Left cardiac atrium (tissue), 4 donors: ENCODE measurements around the gene SV2B. TPM values are rescaled to one million over a fixed set of nuclear protein-coding genes. Genes with fewer than 3 reads are reported as not detected.

Experiments
- ATAC-seq, 2 donors: fragments of 200-7000 bp; cut with Tn5 transposase; one replicate each; pipeline ENCODE4 v1.9.1; 2020; ENCODE audit warnings: mild to moderate bottlenecking in 2 of 2, moderate library complexity in 2 of 2
- DNase-seq: peaks from one replicate; pipeline ENCODE4 v3.0.0-alpha.2; 2020
- intact Hi-C, 2 donors: fragments of 100-400 bp; cut with DNase I; formaldehyde crosslinking; loops; one replicate each; pipeline versions ENCODE4 v1.14.1 to v1.15.1; 2022 to 2023
- total RNA-seq, 2 donors: library from RNA; stranded (reverse); fragmentation: NEBNext Ultra II Directional; extraction: Animal tissue kit (Norgen Biotek cat#: 25700); gene quantifications; one replicate each; pipeline ENCODE4 v1.2.1, GENCODE V29; 2021
- donor health status: DM: no; HTN: yes; CAD: no.
- donor health status: DM: no; HTN: yes; CAD: no; lungs with severe emphysema.
- donor health status: DM: yes; HTN: yes; CAD: no.
- donor health status: Dilated cardiomyopathy.

SV2B gene
- total RNA-seq, 2 donors from 2014 or later: 1.2 to 1.8 TPM

DNA sequence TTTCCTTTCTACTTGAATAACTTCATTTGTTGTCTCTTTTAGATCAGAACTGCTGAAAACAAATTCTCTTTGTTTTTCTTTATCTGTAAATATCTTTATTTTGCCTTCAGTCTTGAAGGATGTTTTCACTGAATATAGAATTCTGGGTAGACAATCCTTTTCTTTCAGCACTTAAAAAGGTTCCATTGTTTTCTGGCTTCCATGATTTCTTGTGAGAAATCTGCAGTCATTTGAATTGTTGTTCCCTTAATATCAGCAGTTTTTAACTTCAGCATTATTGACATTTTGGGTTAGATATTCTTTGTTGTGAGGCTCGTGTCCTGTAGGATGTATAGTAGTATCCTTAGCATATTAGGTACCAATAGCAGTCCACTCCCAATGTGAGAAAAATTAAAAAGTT is 65.8 kb downstream of the SV2B start:
- intact Hi-C loops: no loop called here

GRCh38 chr15:91168457-91168856 is 68.4 kb downstream of the SV2B start:
- no peak for DNase-seq
- intact Hi-C loops: no loop called here

More for the DNA sequence above, 65.8 kb downstream of the SV2B start:
- ATAC-seq (no peak), DNase-seq (no peak)

DNA sequence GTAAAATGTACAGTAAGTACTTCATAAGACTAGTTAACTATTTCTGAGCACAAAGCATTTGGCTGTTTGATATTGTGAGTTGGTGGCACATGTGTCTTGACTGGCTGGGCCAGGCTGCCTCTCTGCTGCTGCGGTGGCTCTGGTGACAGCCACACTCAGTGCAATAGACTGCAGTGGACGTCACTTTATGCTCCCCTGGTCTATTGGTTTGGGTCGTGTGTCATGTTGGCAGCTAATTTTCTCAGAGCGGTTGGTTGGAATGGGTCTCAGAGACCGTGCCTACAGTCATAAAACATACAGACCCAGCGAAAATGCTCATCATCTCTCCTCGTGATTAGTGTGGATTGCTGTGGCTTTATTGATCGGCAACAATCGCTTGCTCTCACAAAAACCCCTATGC is 71.3 kb downstream of the SV2B start:
- no peak for ATAC-seq
- DNase-seq: no peak
- intact Hi-C loops: no loop called here

More at GRCh38 chr15:91168457-91168856, 68.4 kb downstream of the SV2B start:
- ATAC-seq: no peak

- ATAC-seq: no peak
- intact Hi-C loops: no loop called here
- DNase-seq: no peak
Measured at GRCh38 chr15:91182101-91182500, 82.0 kb downstream of the SV2B start.

DNA sequence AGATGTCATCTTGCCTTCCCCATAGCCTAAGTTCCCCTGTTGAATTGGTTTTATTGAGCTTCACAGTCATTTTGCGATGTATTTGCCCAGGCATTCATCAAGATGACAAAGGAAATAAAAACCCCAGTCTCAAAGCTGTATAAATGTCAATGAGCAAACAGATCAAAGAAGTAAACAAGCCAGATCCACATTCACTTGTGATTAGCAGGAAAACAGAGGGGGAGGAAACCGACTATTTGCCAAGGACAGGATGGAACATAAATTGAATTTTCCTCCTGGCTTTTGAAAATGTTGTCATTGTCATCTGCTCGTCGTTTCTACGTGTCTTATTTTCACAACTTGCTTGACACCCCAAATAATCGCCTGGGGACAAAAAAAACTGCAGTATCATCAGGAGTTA is 83.5 kb downstream of the SV2B start:
- intact Hi-C loops: no loop called here
- no peak for ATAC-seq
- no peak for DNase-seq

DNA sequence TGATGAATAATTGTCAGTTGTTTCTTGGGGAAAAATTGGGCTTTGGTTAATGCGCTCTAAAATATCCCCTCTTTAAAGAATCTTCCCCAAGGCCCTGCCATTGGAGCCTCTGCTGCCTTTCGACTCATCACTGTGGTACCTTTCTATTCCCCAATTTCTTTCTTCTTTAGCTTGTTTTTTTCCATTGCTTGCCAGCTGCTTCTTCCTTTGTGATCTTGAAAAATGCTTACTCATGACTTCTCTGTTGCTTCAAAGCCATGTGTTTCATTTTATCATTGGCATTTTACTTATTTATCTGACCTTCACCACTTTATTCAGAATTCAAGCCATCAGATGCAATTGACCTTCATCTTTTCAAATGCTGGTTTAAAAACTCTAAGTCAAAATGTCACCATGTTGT is 84.4 kb downstream of the SV2B start:
- DNase-seq: no peak
- ATAC-seq: no peak
- intact Hi-C loops: no loop called here

GRCh38 chr15:91186904-91187656 is 87.0 kb downstream of the SV2B start:
- ATAC-seq (no peak), DNase-seq (no peak)
- intact Hi-C loops: no loop called here

DNA sequence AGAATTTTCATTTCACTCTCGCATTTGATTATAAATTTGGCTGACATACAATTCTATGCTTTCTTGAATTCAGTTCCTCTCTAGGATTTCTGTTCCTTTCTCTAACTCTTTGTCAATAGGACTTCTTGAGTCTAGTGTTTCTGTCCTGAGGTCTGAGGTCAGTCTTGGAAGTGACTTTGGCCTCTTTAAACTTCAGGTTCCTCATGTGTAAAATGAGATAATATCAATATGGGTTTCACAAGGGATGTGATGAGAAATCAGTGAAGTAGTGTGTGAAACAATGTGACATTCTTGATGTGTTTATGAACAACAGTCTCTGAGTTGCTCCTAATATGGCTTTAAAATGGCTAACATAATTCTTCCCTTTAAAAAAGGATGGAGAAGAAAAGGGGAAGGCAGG is 92.2 kb downstream of the SV2B start:
- DNase-seq (no peak), ATAC-seq (no peak)
- intact Hi-C loops: no loop called here

- intact Hi-C loops: no loop called here
- DNase-seq (no peak), ATAC-seq (no peak)
Measured at GRCh38 chr15:91192690-91193377, 92.8 kb downstream of the SV2B start.

DNA sequence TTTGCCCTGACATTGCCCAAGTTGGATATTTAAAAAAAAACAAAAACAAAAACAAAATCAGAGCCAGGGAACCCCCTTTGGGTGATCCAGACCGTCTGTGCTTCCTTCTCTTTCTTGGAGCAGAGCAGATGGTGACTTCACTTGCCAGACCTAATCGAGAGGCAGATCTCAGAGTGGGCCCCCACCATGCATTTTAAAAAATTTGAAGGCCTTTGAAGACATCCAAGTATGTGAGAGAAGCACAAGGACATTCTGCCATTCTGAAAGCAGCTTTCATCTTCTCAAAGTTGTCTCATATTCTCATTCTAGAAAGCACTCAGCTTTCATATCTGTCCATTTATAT is 93.3 kb downstream of the SV2B start:
- intact Hi-C loops: no loop called here
- ATAC-seq: no peak
- DNase-seq: no peak

- no peak for ATAC-seq
- no peak for DNase-seq
- intact Hi-C loops: no loop called here
Measured at GRCh38 chr15:91196127-91196526, 96.1 kb downstream of the SV2B start.

GRCh38 chr15:91196768-91197167 is 96.7 kb downstream of the SV2B start:
- ATAC-seq: no peak
- DNase-seq: no peak
- intact Hi-C loops: no loop called here

DNA sequence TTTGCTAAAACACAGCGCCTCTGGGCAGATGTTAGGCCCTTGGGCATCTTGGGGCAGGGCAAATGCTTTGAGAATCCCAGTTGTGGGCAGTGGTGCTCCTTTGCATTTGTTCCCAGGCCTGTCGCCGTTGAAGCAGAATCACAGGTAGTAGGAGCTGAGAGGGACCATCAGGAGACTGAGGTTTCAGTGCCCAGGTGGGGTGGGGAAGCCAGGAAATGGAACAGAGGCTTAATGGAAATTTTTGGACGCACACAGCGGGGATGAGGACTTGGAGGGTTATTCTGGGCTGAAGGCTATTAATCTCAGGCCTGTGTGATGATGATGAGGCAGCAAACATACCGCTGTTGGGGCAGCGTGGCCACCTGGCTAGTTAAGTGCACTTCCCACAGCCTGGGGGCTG is 99.5 kb downstream of the SV2B start:
- ATAC-seq: no peak
- intact Hi-C loops: no loop called here
- no peak for DNase-seq

- no peak for ATAC-seq
- no peak for DNase-seq
- intact Hi-C loops: no loop called here
Measured at GRCh38 chr15:91200101-91200754, 100.2 kb downstream of the SV2B start.

GRCh38 chr15:91202510-91203102 is 102.5 kb downstream of the SV2B start:
- DNase-seq (no peak), ATAC-seq (no peak)
- intact Hi-C loops: no loop called here

- intact Hi-C loops: no loop called here
- ATAC-seq (no peak), DNase-seq (no peak)
Measured at GRCh38 chr15:91203619-91204203, 103.7 kb downstream of the SV2B start.

GRCh38 chr15:91208371-91208770 is 108.3 kb downstream of the SV2B start:
- DNase-seq: no peak
- ATAC-seq: no peak
- intact Hi-C loops: no loop called here

- DNase-seq (no peak), ATAC-seq (peak in 1 of 2 donors; percentile 75)
- intact Hi-C loops: no loop called here
Measured at GRCh38 chr15:91209318-91209717, 109.3 kb downstream of the SV2B start.

GRCh38 chr15:91209726-91210125 is 109.7 kb downstream of the SV2B start:
- intact Hi-C loops: no loop called here
- ATAC-seq: no peak
- no peak for DNase-seq
